ENCODE data around the gene SPRTN.

DNA sequence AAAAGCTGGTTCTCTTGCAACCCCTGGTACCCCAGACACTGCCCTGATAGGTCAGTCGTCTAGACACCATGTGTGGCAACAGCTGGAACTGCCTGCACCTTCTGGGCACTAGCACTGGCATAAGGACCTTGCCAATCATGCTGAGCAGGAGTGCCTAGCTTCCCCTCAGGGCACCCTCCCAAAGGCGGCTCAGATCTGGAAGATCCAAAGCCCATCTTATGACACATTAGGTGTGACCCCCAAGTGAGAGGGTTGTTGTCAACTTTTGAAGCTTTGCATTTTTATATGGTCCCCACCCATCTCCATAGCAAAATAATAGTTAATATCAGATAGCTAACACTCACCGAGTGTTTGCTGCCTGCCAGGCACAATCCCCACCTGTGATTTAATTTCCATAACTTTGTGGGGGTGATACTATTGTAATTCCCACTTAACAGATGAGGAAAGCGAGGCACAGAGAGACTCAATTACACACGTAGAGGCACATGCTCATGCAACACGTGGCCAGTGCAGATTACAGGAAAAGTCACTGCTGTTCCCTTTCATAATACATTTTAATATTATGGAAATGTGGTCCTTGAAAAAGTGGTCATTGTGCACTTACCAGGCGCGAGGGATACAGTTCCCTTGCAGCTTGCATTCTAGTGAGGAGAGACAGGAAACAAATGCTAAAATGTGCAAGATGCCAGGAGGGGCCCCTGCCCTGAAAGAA is 26.2 kb upstream of the SPRTN start:
- TF ChIP-seq POLR2AphosphoS5 (IDR thresholded peaks at IDR 0.05; ENCODE audit: borderline replicate concordance, low read depth, low read length) (no peak), EZH2 (IDR thresholded peaks at IDR 0.05) (no peak)
